HK-2 (cell line): ENCODE data around the gene SLC2A13.
"Not testable (repeated sequence)": the region's sequence is repeated elsewhere in the genome, so short reads cannot be mapped to it uniquely, and the experiment has no call there.

Experiments used
- DNase-seq: peaks from one replicate; pipeline ENCODE4 v3.0.0-alpha.2; 2018; ENCODE audit not compliant: unreplicated experiment

Gene SLC2A13

DNA sequence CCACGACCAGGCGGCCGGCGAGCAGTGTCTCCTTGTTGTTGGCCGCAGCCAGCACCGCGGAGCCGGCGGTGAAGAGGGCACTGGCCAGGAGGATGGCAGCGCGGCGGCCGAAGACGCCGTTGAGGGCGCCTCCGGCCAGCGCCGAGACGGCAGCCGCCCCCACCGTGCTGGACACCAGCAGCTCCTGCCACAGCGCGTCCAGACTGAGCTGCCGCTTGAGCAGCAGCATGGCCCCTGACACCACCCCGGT lies 691 bp downstream of the SLC2A13 start:
- DNase-seq = no peak

DNA sequence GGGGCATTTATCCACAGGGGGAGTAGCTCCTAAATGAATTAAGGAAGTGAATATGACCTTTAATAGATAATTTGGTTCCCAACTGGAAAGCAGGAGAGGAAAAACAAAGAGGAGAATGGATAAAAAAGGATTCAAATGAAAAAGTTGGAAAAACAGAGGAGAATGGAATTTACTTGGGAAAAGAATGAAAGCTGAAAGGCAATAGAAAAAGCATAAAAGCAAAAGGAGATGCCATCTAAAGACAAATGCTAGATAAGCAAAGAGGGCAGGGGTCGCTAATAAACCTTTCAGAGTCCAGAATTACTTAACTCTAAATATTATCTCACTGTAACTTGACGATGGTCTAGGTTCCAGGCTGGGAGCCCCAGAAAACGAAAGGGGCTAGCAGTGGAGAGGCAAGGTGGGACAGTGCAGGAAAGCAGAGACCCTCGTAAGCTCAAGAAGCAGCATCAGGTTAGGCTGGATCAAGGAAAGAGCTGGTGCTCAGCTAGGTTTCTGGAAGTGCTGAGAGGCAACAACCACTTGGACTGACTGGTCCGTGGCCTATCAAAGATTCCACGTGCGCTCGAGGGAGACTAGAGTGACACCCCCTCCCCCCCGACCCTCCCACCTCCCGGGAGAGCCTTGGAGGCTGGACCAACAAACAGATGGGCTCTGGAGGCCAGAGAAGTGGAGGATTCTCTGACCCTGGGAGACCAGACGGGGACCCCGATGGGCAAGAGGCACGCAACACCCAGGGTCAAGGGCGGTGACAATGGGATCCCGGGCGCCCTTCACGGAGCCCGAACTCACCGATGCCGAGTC lies 1.2 kb downstream of the SLC2A13 start:
- DNase-seq = peak; percentile 26

DNA sequence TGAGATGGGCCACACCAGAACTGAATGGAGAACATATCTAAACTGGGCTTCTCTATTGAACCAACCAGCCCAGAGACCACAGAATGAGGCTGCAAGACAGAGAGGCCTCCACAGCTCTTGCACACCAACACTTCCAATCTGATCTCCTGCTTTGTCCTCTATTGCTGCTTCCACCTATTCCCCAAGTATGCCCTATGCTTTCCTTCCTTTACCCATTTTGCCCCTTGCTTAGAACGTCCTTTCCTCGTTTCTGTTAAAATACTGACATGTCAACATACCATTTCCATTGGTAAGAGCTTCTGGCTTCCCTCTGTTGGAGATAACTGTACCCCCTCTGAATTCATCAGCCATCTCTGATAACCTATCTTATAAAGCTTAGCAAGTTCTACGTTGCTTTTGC lies 2.8 kb downstream of the SLC2A13 start:
- no peak for DNase-seq

DNA sequence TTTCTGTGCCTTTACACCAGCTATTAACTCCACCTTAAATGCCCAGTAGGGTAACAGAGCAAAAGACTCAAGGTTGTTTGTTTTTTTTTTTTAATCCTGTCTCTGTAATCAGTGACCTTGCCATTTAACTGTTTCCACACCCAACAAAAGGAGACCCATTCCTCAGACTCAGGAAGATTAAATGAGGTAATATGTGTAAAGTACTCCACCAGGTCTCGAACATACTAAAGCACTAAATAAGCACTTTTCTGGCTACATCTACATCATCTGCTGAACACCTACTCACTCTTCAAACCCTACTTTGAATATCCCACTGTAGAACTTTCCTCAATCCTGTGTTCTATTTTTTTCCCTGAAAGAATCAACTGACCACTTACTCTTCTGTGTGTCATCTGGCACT lies 4.1 kb downstream of the SLC2A13 start:
- DNase-seq = no peak

DNA sequence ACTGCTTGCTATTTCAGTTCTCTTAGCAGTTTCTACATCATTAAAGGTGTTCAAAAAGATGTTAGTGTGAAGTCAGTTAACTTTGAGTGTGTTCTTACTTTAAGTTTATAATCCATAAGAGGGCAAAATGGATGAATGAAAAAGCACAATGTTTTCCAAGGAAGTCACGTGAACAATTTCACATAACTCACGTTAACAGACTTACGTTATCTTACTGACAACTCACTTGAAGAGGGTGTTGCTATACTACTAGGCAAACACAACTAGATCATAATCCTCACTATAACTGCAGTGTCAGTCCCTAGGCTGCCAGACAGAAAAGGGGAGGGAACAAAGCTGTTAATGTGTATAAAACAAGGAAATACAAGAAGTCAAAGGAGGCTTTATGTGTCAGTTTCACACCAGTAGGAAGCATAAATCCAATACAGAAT lies 6.4 kb downstream of the SLC2A13 start:
- DNase-seq = no peak

DNA sequence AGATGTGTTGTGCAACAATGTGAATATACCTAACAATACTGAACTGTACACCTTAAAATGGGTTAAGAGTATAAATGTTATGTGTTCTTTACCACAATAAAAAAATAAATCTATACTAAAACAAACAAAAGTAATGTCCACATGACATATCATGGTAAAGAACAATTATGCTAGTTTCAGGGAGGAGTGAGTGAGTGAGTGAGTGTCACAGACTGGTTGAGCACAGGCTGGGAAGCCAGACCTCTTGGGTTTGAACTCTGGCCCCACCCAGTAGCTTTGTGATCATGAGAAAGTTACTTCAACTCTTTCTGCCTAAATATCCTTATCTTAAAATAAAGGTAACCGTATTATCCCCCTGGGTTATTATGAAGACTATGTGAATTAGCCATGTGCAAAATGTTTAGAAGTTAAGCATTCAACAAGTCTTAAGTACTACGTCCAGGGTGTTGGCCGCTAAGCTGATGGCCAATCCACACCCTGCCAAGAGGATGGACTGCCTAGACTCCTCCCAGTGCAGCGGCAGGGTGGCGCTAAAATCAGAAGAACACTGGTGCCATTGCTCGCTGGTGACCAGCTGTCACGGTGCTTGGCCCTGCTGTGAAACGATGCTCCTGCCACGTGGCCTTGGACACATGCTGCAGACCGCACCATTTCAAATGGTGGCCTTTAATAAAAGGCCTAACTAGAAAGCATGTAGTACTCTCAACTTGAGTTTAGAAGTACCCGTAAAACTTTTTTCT lies 7.3 kb downstream of the SLC2A13 start:
- no peak for DNase-seq

DNA sequence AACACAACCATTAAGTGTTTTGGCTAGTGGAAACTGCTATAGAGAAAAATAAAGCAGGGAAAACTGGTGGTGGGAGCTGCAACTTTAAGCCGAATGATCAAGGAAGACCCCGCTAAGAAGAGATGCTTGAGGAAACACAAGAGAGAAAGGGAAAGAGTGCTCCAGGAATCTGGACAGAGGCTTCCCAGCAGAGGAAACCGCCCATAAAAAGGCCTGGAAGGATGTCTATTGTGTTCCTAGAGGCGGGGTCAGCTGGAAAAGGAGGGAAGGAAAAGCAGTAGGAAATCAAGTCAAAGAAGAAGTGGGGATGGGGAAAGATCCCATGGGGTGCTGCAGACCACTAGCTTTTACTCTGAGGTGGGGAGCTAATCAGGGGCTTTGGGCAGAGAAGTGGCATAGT lies 12.4 kb downstream of the SLC2A13 start:
- DNase-seq = no peak

DNA sequence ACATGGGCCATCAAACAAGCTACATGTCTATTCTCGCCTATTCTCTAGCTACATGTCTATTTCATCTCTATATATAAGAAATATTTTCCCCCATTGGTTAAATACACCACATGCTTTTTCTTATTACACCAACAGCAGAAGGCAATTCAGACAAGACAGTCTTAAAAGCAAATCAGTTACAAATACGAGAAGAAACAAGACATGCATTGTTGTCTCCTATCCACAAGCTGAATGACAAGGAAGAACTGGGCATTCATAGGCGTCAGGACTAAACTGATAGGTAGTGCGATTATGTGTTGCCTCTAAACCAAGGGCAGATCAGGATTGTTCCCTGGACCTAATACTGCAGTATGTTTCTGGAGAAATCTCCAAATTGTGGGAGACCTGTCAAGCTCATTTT lies 19.4 kb downstream of the SLC2A13 start:
- no peak for DNase-seq

DNA sequence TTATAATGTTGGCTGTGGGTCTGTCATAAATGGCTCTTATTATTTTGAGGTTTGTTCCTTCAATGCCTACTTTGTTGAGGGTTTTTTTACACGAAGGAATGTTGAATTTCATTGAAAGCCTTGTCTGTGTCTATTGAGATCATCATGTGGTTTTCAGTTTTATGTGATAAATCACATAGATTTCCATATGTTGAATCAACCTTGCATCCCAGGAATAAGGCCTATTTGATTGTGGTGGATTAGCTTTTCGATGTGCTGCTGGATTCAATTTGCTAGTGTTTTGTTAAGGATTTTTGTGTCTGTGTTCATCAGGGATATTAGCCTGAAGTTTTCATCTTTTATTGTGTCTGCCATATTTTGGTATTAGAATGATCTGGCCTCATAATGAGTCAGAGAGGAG lies 27.6 kb downstream of the SLC2A13 start:
- DNase-seq = no peak

DNA sequence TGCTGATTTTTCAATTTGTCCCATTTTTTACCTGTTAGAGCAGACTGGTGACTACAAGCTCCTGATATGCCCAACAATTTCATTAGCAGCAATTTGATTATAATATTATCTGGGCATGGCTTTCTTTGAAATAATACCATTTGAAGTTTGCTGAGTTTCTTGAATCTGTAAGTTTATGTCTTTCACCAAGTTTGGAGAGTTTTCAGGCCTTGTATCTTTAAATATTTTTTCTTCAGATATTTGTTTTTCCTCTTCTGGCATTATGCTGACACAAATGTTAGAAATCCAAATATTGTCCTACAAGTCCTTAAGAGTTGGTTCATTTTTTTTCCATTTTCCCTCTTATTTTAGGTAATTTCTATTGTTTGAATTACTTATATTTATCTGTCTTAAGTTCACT lies 30.4 kb downstream of the SLC2A13 start:
- DNase-seq = no peak

DNA sequence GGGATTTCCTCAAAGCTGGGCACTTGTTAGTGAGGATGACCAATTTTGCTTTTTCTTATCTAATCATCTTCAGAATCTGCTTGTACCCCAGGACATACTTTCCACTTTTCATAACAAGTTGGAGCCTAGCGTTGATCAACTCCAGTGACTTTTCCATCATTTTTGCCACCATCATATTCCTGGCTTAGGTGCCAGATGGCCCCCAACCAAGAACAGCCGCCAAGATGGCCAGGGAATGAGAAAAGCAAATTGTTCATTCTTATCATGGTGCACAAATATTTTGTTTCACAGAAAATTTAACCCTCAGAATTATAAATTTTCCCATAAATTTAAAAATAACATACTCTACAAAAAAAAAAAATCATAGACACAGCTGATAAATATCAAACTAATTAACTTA lies 37.5 kb downstream of the SLC2A13 start:
- no peak for DNase-seq

DNA sequence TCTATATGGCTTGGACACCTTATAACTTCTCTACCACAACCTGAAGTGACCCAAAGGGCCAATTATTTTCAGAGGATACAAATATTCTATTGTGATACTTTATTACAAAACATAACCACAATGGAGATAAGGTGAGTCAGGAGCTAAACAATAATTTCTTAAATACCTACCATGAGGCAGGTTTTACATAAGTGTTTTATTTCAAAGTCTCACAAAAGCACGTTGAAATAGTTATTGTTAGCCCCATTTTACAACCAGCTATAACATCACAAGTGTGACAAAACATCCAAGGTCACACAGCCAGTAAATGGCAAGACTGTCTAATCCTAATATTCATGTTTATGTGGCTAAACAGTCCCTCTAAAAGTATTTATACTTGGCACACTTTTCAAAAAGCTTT lies 40.2 kb downstream of the SLC2A13 start:
- DNase-seq = no peak

DNA sequence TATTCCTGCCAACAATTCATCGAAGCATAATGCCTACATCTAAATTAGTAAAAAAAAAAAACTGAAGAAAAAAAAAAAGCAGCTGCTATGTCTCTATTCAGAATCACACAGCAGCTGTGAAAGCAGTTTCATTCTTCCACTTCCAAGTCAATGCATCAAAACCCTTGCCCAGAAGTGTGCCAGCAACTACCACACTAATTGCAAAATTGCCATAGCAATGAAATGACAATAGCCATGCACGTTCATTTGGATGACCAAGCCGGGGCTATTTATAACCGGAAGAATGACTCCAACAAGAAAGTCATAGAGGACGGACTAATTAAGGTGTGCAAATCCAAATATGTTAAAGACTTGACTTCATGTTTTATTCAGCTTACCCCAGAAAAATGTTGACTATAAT lies 42.5 kb downstream of the SLC2A13 start:
- DNase-seq = no peak

DNA sequence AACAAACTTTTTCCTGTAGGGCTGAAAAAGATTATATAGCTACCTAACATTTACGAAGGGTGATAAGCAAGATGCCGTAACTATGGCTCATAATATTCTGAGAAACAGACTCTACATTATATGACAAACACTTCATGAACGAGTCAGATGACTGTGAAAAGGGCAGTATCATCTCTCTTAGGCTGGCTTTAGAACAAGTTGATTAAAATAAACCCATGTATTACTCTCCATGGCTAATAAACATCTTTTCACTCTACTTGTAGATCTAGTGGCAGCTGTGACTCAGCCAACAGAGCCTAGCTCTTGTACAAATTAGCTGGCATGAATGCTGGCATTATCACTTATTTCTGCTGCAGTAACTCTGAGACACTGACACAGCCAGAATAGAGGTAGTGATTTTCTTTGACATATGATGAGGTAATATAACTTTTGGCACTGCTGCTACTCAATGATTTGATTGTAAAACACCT lies 47.1 kb downstream of the SLC2A13 start:
- no peak for DNase-seq

DNA sequence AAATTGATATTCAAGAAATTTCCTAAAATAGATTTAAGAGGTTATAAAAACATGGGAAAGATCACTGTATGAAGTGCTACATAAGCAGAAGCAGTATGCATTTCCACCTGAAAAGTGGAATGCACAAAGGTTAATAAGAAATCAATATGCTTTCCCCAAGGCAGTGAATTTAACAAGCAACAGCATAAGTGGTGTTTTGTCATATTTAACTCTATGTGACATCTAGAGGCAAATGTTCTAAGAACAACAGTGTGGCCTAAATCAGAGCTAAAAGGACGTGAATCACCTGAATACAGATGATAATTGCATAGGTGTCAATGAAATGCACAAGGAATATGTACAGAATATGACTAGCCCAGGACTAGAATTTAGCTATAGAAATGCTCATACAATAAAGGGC lies 49.5 kb downstream of the SLC2A13 start:
- DNase-seq = no peak

DNA sequence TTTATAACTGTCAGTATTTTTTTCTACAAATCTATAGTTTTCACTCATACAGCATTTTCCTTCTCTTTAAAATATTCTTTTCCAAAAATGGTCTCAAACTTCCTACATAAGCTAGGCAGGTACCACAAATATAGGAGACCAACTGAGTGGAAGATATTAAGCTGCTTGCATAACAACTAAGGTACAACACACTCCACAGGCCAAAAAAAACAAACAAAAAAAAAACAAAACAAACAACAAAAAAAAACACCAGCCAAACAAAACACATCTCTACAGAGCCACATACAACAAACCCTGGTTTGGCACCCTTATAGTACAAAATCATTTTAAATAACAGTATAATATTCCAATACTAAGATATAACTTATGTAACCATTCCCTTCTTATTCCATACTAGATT lies 50.1 kb downstream of the SLC2A13 start:
- DNase-seq = no peak

DNA sequence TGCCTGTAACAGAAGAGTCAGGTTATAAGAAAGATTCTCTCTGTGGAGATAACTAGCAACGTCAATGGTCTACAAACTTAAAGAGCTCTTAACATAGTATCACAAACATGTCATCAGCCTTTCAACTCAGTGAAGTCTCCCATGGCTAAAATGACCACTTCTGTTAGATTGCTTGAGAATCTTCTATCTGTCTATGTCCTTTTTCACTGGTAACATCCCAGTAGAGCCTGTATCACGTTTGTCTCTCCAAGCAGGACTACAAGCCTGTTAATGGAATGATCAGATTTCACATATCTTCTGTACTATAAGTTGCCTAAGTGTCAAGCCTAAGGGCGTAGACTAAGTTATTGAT lies 50.7 kb downstream of the SLC2A13 start:
- no peak for DNase-seq

DNA sequence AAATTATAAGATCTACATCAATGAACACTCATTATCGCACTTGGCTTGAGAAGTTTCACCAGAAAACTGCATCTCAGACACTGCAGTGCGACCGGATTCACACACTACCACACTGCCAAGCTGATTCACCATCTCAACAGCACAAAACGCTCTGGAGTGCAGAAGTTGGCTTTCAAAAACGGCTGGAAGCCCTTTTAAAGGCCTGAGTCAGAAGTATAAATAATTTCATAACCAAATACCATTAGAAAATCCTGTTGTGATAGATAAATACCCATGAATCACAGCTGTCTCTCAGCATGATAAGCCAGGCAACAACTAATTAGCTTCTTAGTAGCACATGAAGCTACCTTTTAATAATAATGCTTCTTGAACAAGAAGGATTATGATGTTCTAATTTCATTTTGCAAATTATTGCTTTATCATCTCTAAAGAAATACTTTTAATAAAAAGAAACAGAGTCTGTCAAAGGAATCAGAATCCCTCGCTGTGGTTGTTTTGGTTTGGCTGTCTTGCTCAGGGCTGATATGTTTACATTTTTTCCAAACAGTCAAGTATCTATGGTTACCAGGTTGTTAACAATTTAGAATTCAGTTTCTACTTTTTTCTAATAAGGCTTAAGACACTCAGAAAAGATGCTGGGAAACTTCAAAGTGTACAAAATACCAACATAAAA lies 51.2 kb downstream of the SLC2A13 start:
- no peak for DNase-seq

DNA sequence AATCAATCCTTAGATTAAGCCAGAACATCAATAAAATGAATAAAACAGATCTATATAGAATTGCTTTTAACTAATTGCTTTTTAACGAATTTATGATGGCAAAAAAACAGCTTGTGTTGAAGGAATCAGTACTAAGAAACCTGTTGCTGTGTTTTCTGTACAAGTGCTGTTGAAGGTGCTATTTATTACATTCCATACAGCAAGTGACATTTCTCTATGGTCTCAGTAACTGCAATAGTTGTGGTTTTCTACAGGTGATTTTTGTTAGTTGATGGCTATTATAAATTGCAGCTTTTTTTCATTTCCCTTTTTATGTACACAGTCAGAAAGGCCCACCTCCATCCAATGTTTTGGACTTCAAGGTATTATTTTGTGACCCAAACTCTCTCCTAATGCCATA lies 56.6 kb downstream of the SLC2A13 start:
- no peak for DNase-seq

DNA sequence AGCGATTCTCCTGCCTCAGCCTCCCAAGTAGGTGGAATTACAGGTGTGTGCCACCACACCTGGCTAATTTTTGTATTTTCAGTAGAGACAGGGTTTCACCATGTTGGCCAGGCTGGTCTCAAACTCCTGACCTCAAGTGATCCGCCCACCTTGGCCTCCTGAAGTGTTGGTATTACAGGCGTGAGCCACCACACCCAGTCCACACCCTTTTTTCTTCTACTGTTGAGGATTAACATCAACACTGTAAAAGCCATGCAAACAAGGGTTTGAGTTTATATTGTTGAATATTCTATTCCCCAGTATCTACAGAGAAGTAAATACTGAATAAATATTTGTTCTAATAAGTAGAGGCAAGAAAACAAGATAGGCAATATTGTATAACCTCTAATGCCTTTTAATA lies 58.9 kb downstream of the SLC2A13 start:
- DNase-seq = not testable (repeated sequence)

DNA sequence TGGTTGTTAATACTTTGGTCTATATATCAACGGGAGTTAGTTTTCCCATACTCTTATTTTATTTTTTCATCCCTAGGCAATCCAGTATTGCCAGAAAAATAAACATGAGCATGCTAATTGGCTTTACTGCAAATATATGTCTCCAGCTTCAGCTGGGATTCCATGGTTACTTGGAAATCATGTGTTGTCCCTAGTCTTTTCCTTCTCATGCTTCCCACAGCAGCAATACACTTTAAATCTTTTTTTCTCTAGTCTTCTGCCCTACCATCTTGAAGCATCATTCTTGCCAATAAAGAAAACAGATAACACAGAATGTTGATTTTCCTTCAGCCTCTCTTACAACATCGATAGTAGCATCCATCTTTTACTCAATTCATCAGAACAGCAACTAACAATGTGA lies 60.2 kb downstream of the SLC2A13 start:
- DNase-seq = no peak

DNA sequence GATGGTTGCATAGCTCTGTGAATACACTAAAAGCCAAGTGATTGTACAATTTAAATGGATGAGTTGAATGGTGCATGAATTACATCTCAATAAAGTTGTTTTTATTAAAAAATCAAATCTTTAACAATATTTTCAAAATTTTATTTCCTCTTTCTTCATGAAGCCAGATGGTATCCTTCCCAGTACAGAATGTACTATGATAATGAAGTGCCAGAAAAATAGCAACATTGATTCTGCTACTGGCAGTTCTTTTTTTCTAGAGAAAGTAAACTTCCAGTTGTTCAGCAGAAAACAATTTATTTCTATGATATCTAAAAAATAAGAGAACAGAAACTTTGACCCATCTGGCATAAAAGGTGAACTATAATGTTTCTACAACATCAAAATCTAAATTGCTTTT lies 61.5 kb downstream of the SLC2A13 start:
- no peak for DNase-seq

DNA sequence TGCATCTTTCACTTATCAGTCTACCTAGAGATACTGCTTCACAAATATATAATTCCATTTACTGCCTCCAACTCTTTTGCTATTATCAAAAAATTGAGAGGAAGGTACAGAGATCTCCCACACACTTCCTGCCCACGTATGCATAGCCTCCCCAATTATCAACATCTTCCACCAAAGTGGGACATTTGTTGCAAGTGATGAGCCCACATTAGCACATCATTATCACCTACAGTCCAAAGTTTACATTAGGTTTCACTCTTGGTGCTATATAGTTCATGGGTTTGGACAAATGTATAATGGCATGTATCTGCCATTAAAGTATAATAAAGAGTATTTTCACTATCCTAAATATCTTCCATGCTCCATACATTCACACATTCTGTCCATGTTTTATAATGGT lies 66.3 kb downstream of the SLC2A13 start:
- no peak for DNase-seq
